VCaP (cell line): Measurements from ENCODE around the gene KIAA0825.

Source experiments
- H3K27ac ChIP-seq: fragments of 450-650 bp; 2 replicates; pipeline ENCODE4 v1.5.1; 2017
- TF ChIP-seq, protein P1 (sequence below): fragments of 450-650 bp; conservative IDR thresholded peaks from 2 replicates; pipeline ENCODE4 v1.5.1; 2017; ENCODE audit warnings: mild to moderate bottlenecking, moderate library complexity

The KIAA0825 gene

GRCh38 chr5:94388773-94389514 is 229.5 kb downstream of the KIAA0825 start:
- H3K27ac ChIP-seq: no peak overlapping the region
- TF ChIP-seq, protein P1, sequence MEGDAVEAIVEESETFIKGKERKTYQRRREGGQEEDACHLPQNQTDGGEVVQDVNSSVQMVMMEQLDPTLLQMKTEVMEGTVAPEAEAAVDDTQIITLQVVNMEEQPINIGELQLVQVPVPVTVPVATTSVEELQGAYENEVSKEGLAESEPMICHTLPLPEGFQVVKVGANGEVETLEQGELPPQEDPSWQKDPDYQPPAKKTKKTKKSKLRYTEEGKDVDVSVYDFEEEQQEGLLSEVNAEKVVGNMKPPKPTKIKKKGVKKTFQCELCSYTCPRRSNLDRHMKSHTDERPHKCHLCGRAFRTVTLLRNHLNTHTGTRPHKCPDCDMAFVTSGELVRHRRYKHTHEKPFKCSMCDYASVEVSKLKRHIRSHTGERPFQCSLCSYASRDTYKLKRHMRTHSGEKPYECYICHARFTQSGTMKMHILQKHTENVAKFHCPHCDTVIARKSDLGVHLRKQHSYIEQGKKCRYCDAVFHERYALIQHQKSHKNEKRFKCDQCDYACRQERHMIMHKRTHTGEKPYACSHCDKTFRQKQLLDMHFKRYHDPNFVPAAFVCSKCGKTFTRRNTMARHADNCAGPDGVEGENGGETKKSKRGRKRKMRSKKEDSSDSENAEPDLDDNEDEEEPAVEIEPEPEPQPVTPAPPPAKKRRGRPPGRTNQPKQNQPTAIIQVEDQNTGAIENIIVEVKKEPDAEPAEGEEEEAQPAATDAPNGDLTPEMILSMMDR: no peak

- H3K27ac ChIP-seq: no peak overlapping the region
- TF ChIP-seq, protein P1: no peak
These were observed 232.6 kb downstream of the KIAA0825 start for GRCh38 chr5:94385767-94386166.

DNA sequence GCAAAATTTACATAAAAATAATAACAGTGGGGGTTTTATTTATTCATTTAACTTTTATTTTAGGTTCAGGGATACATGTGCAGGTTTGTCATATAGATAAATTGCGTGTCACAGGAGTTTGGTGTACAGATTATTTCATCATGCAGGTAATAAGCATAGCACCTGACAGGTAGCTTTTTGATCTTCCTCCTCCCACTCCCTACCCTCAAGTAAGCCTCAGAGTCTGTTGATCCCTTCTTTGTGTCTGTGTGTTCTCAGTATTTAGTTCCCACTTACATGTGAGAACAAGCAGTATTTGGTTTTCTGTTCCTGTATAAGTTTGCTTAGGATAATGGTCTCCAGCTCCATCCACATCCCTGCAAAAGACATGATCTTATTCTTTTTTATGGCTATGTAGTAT is 240.3 kb downstream of the KIAA0825 start:
- no peak overlapping the region for H3K27ac ChIP-seq
- TF ChIP-seq, protein P1: no peak

DNA sequence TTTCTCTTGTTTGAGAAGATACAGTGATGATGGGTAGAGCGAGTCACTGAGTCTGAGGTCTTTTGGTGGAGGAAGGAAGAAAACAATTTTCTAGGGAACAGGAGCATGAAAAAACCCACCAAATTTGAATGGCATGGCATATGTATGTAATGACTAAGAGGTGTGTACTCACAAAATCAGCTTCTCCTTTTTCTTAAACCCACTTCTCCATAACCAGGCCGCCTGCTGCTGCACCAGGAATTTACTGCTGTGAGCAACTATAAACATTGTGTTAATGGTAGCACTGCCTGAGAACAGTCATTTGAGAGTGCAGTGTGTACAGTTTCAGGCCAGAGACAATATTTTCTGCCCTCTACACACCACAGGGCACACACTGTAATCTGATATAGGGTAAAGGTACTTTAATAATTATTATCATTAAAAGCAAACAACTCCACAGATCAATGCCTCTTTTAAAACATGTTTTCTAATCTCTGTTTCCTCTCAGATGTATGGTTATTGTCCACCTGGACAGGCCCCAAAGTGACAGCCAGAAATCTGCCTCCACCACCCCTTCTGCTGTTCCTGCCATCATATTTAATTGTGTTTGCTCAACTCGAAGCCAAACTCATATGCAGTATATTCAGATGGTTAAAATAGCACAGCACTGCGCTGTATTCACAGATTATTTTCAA is 241.6 kb downstream of the KIAA0825 start:
- H3K27ac ChIP-seq: peak overlapping the region; percentile 54
- TF ChIP-seq, protein P1: no peak

DNA sequence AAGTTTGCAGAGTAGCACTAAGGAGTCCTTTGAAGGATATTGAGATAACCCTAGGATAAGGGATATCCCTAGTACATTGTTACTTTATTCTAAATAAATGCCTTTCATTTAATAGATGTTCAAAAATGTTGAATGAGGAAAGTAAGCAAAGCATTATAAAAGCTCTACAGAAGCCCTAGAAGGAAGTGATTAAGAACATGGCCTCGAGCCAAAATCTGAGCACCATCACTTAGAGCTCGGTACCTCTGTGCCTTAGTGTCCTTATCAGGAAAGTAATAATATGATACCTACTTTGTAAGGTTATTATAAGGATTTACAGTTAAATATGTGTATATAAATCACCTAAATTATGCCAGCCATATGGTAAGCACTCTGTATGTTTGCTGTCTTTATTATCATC is 242.6 kb downstream of the KIAA0825 start:
- TF ChIP-seq, protein P1: no peak
- peak overlapping the region; percentile 54 for H3K27ac ChIP-seq

- H3K27ac ChIP-seq: no peak overlapping the region
- TF ChIP-seq, protein P1: no peak
These were observed 244.1 kb downstream of the KIAA0825 start for GRCh38 chr5:94374336-94374735.

- TF ChIP-seq, protein P1: no peak
- H3K27ac ChIP-seq: no peak overlapping the region
These were observed 250.5 kb downstream of the KIAA0825 start for GRCh38 chr5:94367900-94368299.
